GM21381 (cell line): ENCODE results near the gene USP21.

ENCODE experiments used
- ATAC-seq: cut with Tn5 transposase; IDR thresholded peaks from one replicate; pipeline ENCODE4 v1.9.1; 2021; ENCODE audit warnings: mild to moderate bottlenecking, moderate library complexity; ENCODE audit not compliant: unreplicated experiment

Gene USP21

DNA sequence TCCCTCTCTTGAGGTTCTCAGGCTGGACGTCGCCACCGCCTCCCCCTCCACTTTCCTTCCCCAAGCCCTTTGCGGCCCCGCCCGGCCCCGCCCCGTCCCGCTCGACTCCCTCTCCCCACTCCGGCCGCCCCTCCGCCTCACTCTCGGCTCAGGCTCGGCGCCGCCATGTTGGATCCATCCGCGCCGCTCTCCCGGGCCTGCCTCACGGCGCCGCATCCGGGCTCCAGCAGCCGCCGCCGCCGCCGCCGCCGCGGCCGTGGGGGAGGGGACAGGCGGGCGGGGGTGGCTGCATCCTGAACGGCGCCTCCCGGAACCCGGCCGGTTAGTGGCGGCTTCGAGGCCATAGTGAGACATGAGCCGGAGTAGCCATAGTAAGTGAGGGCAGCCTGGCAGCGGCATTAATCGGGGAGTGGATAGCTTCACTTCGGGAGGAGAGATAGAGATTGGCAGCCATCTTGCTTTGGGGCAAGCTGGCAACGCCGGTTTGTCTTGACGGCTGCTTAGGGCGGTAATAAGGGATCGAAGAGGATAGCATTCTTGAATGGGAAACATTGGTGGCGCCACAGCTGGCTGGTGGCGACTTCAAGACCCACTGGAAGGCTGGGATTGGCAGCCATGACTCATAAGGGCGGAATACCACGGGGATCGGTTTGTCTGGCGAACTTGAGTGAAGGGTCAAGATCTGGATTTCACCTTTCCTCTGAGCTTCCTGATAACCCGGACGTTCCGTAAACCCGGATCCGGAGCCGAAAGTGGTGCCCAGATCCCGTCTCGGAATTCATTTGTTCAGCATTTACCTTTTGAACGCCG lies 26.7 kb upstream of the USP21 start, which contains the start of gene DEDD:
Gene DEDD (minus strand): TSS at position 258 of the 810 bp plus-strand sequence. CDS start 8,205 bp downstream, outside the sequence.
- ATAC-seq = peak; percentile 86

- peak; percentile 7 for ATAC-seq
Observed at GRCh38 chr1:161133220-161133740, 26.0 kb upstream of the USP21 start.

GRCh38 chr1:161137881-161138280 lies 21.4 kb upstream of the USP21 start:
- ATAC-seq = no peak

DNA sequence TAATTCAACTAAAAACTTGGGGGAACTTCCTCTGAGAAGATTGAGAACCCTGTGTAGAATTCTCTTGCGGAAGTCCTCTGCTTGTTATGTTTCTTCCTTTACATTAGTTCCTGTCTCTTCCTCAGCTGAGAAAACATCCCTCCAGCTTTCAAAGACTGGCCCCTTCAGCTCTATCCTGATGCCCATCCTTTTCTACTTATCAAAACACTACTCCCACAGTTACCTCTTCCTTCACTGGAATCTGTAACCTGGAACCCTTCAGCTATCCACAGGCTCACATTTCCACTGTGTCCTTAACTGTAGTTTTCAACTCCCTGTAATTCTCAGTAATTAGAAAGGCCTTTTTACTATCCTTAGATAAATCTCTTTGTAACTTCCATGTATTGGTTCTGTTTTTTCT lies 20.9 kb upstream of the USP21 start:
- ATAC-seq = no peak

GRCh38 chr1:161139766-161140165 lies 19.5 kb upstream of the USP21 start:
- no peak for ATAC-seq

- no peak for ATAC-seq
Observed at GRCh38 chr1:161140755-161141400, 18.4 kb upstream of the USP21 start.

DNA sequence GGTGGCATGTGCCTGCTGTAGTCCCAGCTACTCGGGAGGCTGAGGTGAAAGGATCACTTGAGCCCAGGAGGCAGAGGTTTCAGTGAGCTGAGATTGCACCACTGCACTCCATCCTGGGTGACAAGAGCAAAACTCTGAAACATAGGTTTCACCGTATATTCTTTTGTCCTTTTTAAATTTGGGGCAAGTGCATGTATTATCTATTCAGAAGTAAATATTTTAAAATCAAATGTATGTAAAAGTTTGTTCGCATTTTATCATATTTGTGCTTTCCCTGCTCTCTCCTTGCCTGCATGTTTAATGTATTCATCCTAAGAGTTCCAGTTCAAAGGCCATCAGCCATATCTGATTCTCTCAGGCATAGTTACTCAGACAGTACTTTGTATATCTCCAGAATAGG lies 13.5 kb upstream of the USP21 start:
- ATAC-seq = no peak

GRCh38 chr1:161153176-161153575 lies 6.1 kb upstream of the USP21 start:
- ATAC-seq = no peak

DNA sequence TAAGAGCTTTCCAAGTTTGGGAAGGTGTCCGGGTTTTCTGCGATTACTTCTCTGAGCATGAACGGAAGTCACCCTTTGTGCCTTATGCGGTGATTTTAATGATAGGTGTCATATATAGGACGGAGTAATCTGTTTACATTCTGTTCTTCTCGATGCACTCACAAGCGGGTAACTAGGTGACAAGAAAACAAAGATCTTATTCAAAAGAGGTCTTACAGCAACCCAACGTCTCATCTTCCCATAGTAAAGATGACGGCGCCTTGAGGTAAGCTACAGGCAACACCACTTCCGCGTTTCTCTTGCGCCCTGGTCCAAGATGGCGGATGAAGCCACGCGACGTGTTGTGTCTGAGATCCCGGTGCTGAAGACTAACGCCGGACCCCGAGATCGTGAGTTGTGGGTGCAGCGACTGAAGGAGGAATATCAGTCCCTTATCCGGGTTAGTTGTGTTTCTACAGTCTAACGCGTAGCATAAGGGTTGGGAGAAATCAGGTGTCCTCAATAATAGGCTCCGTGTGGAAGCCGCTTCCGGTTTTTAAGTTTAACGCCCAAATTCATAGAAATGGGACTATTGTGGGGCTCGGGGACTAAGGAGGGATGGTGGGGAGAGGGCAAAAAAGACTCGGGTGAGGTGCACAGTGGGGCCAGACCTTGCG lies 5.5 kb upstream of the USP21 start, which contains the start of gene UFC1:
Gene UFC1 (plus strand): TSS at position 297 of the 656 bp plus-strand sequence. CDS start 20 bp downstream, at position 317.
- peak; percentile 93 for ATAC-seq

DNA sequence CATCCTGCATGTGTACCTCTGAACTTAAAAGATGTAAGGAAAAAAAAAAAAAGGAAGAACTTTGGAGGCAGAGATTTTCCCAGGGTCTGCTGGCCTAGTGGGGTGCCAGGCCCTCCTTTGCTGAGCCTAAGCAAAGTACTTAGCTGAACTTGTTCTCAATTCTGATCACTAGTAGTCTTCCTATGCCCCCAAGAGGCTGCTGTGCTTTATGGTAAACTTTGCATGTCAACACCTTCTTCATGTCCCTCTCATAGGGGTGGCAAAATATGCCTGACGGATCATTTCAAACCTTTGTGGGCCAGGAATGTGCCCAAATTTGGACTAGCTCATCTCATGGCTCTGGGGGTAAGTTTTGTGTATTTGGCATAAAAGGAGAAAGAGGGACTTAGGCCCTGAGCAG lies 1.4 kb upstream of the USP21 start:
- no peak for ATAC-seq

DNA sequence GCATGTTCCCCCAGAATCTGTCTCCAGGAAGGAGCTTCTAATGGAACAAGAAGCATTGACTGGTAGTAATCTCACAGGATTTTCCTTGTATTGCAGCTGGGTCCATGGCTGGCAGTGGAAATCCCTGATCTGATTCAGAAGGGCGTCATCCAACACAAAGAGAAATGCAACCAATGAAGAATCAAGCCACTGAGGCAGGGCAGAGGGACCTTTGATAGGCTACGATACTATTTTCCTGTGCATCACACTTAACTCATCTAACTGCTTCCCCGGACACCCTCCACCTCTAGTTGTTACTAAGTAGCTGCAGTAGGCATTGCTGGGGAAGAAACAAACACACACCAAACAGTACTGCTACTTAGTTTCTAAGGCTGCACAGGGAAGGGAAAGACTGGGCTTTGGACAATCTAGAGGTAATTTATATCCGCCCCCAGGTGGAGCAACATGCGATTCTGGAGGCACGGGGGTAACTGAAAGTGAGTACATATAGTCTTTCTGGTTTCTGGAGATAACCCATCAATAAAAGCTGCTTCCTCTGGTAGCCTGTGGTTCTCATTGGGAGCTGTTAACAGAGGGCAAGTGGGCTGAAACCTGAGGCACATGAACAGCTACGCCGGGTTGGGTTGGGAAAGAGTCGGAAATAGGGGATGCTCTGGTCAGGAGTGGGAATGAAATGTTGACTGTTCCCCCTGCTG lies 837 bp upstream of the USP21 start:
- no peak for ATAC-seq

GRCh38 chr1:161159913-161160243 lies 578 bp downstream of the USP21 start:
- ATAC-seq = no peak

GRCh38 chr1:161160671-161161145 lies 1.4 kb downstream of the USP21 start:
- no peak for ATAC-seq

DNA sequence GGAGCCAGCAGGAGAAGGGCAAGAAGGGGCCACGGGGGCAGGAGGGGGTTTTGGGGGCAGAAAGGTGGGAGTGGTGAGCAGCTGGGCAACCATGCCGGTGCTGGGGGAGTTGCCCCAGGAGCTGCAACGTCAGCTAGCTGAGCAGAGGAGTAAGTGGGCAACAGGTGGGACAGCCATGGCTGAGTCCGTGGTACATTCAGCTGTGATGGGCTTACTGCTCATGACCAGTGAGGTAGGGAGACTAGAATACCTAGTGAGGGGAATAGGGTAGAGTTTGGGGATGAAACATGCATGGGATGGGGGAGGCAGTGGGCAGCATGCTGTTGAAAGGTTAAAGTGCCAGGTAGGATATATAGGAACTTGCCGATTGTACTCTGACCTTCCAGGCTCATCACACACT lies 2.4 kb downstream of the USP21 start:
- no peak for ATAC-seq

- ATAC-seq = no peak
Observed at GRCh38 chr1:161162052-161162451, 2.8 kb downstream of the USP21 start.

GRCh38 chr1:161162806-161163205 lies 3.5 kb downstream of the USP21 start:
- no peak for ATAC-seq

- no peak for ATAC-seq
Observed at GRCh38 chr1:161163793-161164192, 4.5 kb downstream of the USP21 start.

- no peak for ATAC-seq
Observed at GRCh38 chr1:161164901-161165610, 5.8 kb downstream of the USP21 start.

- ATAC-seq = peak; percentile 95
Observed at GRCh38 chr1:161165742-161166668, 6.7 kb downstream of the USP21 start, which contains the start of gene PPOX. TSS of gene PPOX (plus strand) at chr1:161166426. CDS start at chr1:161166848, 422 bp downstream.
